WTC11 (cell line): ENCODE results near the gene IFIH1. TPM values are rescaled to one million over a fixed set of nuclear protein-coding genes. Genes with fewer than 3 reads are reported as not detected.

Source experiments
- ATAC-seq: fragments of 200-7000 bp; cut with Tn5 transposase; 2 replicates; pipeline ENCODE4 v1.10.0; 2021; ENCODE audit warnings: mild to moderate bottlenecking, moderate library complexity
- CTCF ChIA-PET: fragments of 300-600 bp; sonication (Branson Sonifier 250); formaldehyde crosslinking; loops from one replicate; lab custom pipeline; 2021; ENCODE audit warnings: antibody characterized with exemption; lab: Charles Lee
- POLR2A ChIA-PET: fragments of 350-600 bp; sonication (Branson Sonifier 250); formaldehyde crosslinking; loops from one replicate; lab custom pipeline; 2021; ENCODE audit warnings: antibody characterized with exemption; lab: Charles Lee
- DNase-seq: peaks from one replicate; pipeline ENCODE4 v3.0.0; 2021; ENCODE audit warnings: low spot score
- H3K27ac Mint-ChIP-seq: 2 replicates; pipeline ENCODE4 v1.8.0; 2021; ENCODE audit warnings: mixed read lengths
- H3K27me3 Mint-ChIP-seq: 2 replicates; pipeline ENCODE4 v1.8.0; 2021; ENCODE audit warnings: low read depth, mild to moderate bottlenecking, moderate library complexity, mixed read lengths
- H3K36me3 Mint-ChIP-seq: 2 replicates; pipeline ENCODE4 v1.8.0; 2021; ENCODE audit warnings: mixed read lengths
- H3K4me1 Mint-ChIP-seq: 2 replicates; pipeline ENCODE4 v1.8.0; 2022; ENCODE audit warnings: mixed read lengths
- H3K4me3 Mint-ChIP-seq: 2 replicates; pipeline ENCODE4 v1.8.0; 2021; ENCODE audit warnings: mild to moderate bottlenecking, moderate library complexity, mixed read lengths
- H3K9me3 Mint-ChIP-seq: 2 replicates; pipeline ENCODE4 v1.8.0; 2021; ENCODE audit warnings: mixed read lengths
- CBFB ChIP-seq: sonication (generic); formaldehyde crosslinking; IDR thresholded peaks from 2 replicates; pipeline ENCODE4 v1.8.1; 2022; ENCODE audit warnings: mild to moderate bottlenecking, low read depth, missing genetic modification reagents
- EMX1 ChIP-seq: fragments of 250-450 bp; sonication (Bioruptor Pico); IDR thresholded peaks from 2 replicates; pipeline ENCODE4 v1.8.0; 2021; ENCODE audit warnings: mild to moderate bottlenecking
- FOXJ3 ChIP-seq: sonication (generic); formaldehyde crosslinking; IDR thresholded peaks from 2 replicates; pipeline ENCODE4 v1.9.0; 2021; ENCODE audit warnings: missing genetic modification reagents, mild to moderate bottlenecking, borderline replicate concordance
- JAZF1 ChIP-seq: fragments of 250-450 bp; sonication (Bioruptor Pico); IDR thresholded peaks from 2 replicates; pipeline ENCODE4 v1.9.0; 2021; ENCODE audit warnings: moderate library complexity, mild to moderate bottlenecking, inconsistent platforms
- NFE2L1 ChIP-seq: sonication (generic); formaldehyde crosslinking; IDR thresholded peaks from 2 replicates; pipeline ENCODE4 v1.8.1; 2023; ENCODE audit warnings: missing genetic modification reagents
- RORB ChIP-seq: fragments of 250-450 bp; sonication (Bioruptor Pico); IDR thresholded peaks from 2 replicates; pipeline ENCODE4 v1.9.0; 2021; ENCODE audit warnings: mild to moderate bottlenecking
- TCF7 ChIP-seq: sonication (generic); formaldehyde crosslinking; IDR thresholded peaks from 2 replicates; pipeline ENCODE4 v1.8.0; 2022; ENCODE audit warnings: mild to moderate bottlenecking, low read depth, missing genetic modification reagents, moderate library complexity
- TEAD4 ChIP-seq: sonication (generic); formaldehyde crosslinking; IDR thresholded peaks from 2 replicates; pipeline ENCODE4 v1.8.0; 2022; ENCODE audit warnings: mild to moderate bottlenecking, missing genetic modification reagents
- TP53 ChIP-seq: sonication (generic); formaldehyde crosslinking; IDR thresholded peaks from 2 replicates; pipeline ENCODE4 v1.8.1; 2023; ENCODE audit warnings: mild to moderate bottlenecking, missing genetic modification reagents
- ZNF121 ChIP-seq: sonication (generic); formaldehyde crosslinking; IDR thresholded peaks from 2 replicates; pipeline ENCODE4 v1.8.0; 2023; ENCODE audit warnings: missing genetic modification reagents
- ZNF138 ChIP-seq: sonication (generic); formaldehyde crosslinking; conservative IDR thresholded peaks from 2 replicates; pipeline ENCODE4 v1.8.1; 2022; ENCODE audit warnings: mild to moderate bottlenecking, moderate library complexity, missing genetic modification reagents
- ZNF263 ChIP-seq: sonication (generic); formaldehyde crosslinking; IDR thresholded peaks from 2 replicates; pipeline ENCODE4 v1.8.1; 2022; ENCODE audit warnings: low read depth, mild to moderate bottlenecking, moderate library complexity, missing genetic modification reagents
- ZNF423 ChIP-seq: fragments of 250-450 bp; sonication (Bioruptor Pico); IDR thresholded peaks from 2 replicates; pipeline ENCODE4 v2.1.2; 2022; ENCODE audit warnings: mild to moderate bottlenecking, moderate library complexity
- total RNA-seq: library from RNA; stranded (reverse); gene quantifications from 3 replicates; pipeline ENCODE4 v1.2.3, GENCODE V29; 2021
- TF ChIP-seq, protein P1 (sequence below): sonication (generic); formaldehyde crosslinking; IDR thresholded peaks from 2 replicates; pipeline ENCODE4 v1.8.1; 2023; ENCODE audit warnings: mild to moderate bottlenecking, missing genetic modification reagents
- TF ChIP-seq, protein P2 (sequence below): sonication (generic); formaldehyde crosslinking; IDR thresholded peaks from 2 replicates; pipeline ENCODE4 v1.8.0; 2022; ENCODE audit warnings: mild to moderate bottlenecking, missing genetic modification reagents
- TF ChIP-seq, protein P3 (sequence below): sonication (generic); formaldehyde crosslinking; IDR thresholded peaks from 2 replicates; pipeline ENCODE4 v1.8.1; 2023; ENCODE audit warnings: mild to moderate bottlenecking, missing genetic modification reagents, moderate library complexity
- TF ChIP-seq, protein P4 (sequence below): fragments of 250-450 bp; sonication (Bioruptor Pico); IDR thresholded peaks from 2 replicates; pipeline ENCODE4 v1.9.0; 2021; ENCODE audit warnings: mild to moderate bottlenecking
- TF ChIP-seq, protein P5 (sequence below): sonication (generic); formaldehyde crosslinking; IDR thresholded peaks from 2 replicates; pipeline ENCODE4 v1.8.1; 2022; ENCODE audit warnings: mild to moderate bottlenecking, moderate library complexity, missing genetic modification reagents
- TF ChIP-seq, protein P6 (sequence below): fragments of 250-450 bp; sonication (Bioruptor Pico); IDR thresholded peaks from 2 replicates; pipeline ENCODE4 v1.9.0; 2021; ENCODE audit warnings: mild to moderate bottlenecking
- TF ChIP-seq, protein P7 (sequence below): sonication (generic); formaldehyde crosslinking; IDR thresholded peaks from 2 replicates; pipeline ENCODE4 v1.8.0; 2023; ENCODE audit warnings: mild to moderate bottlenecking, missing genetic modification reagents

Gene IFIH1
- total RNA-seq, 1 experiment from 2014 or later = 1.3 TPM

DNA sequence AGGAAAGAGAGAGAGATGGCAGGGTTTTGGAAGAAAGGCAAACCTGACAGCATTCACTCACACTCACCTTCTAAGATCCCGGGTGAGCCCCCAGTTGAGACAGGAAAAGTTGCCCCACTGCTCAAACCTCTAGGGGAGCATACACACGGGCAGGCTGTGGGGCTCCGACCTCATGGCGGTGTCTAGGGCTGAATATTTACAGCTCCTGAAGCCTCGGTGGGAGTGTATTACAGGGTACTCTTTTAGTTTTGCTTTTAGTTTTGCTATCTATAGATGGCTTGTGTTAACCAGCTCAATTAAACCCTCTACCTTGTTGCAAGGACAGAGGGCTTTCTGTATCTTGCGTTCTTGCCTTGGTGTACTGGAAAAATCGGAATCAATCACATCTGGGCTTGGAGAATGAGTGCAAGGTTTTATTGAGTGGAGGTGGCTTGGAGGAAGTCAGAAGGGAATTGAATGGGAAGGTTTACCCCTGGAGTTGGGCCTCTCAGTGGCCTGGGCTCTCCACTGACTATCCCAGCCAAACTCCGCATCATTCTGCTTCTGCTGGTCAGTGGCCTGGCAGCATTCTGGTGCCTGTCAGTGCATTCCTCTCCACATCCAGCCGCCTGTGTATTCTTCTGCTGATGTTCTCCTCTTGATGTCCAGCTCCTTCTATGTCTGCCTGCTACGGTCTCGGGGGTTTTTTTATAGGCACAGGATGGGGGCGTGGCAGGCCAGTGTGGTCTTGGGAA, 10.1 kb upstream of the IFIH1 start (continued):
- no peak for TF ChIP-seq TEAD4 (CRISPR knock-in tag)
- TF ChIP-seq FOXJ3 (CRISPR knock-in tag) = no peak
- TF ChIP-seq ZNF423 (CRISPR knock-in tag) = no peak
- TF ChIP-seq TP53 (CRISPR knock-in tag) = no peak
- TF ChIP-seq, protein P1, sequence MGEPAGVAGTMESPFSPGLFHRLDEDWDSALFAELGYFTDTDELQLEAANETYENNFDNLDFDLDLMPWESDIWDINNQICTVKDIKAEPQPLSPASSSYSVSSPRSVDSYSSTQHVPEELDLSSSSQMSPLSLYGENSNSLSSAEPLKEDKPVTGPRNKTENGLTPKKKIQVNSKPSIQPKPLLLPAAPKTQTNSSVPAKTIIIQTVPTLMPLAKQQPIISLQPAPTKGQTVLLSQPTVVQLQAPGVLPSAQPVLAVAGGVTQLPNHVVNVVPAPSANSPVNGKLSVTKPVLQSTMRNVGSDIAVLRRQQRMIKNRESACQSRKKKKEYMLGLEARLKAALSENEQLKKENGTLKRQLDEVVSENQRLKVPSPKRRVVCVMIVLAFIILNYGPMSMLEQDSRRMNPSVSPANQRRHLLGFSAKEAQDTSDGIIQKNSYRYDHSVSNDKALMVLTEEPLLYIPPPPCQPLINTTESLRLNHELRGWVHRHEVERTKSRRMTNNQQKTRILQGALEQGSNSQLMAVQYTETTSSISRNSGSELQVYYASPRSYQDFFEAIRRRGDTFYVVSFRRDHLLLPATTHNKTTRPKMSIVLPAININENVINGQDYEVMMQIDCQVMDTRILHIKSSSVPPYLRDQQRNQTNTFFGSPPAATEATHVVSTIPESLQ (CRISPR knock-in tag) = no peak
- TF ChIP-seq, protein P2, sequence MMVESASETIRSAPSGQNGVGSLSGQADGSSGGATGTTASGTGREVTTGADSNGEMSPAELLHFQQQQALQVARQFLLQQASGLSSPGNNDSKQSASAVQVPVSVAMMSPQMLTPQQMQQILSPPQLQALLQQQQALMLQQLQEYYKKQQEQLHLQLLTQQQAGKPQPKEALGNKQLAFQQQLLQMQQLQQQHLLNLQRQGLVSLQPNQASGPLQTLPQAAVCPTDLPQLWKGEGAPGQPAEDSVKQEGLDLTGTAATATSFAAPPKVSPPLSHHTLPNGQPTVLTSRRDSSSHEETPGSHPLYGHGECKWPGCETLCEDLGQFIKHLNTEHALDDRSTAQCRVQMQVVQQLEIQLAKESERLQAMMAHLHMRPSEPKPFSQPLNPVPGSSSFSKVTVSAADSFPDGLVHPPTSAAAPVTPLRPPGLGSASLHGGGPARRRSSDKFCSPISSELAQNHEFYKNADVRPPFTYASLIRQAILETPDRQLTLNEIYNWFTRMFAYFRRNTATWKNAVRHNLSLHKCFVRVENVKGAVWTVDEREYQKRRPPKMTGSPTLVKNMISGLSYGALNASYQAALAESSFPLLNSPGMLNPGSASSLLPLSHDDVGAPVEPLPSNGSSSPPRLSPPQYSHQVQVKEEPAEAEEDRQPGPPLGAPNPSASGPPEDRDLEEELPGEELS (CRISPR knock-in tag) = no peak
- TF ChIP-seq EMX1 (CRISPR knock-in tag) = no peak
- no peak for TF ChIP-seq NFE2L1 (CRISPR knock-in tag)

DNA sequence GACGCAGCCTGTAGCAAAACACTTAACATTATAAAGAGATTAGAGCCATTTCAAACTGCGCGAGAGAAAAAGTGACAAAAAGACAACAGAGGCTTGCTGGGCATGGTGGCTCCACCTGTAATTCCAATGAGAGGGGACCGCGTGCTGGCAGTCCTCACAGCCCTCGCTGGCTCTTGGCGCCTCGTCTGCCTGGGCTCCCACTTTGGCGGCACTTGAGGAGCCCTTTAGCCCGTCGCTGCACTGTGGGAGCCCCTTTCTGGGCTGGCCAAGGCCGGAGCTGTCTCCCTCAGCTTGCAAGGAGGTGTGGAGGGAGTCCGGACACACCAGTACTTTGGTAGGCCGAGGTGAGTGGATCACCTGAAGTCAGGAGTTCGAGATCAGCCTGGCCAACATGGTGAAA, 9.3 kb upstream of the IFIH1 start:
- Mint-ChIP-seq H3K27ac (no peak overlapping the region), H3K36me3 (peaks cover 10% of the 10 kb centered on the region), H3K4me1 (peaks cover 4% of the 10 kb centered on the region)
- POLR2A ChIA-PET = no interaction called here
- no peak for ATAC-seq
- CTCF ChIA-PET = interaction anchor here (0.7 to 2.4 kb wide), 2 partner anchors 9 to 723 kb away, joined by 6 to 8 read pairs; partner anchors contain the start of gene IFIH1
- TF ChIP-seq RORB (CRISPR knock-in tag) (no peak), ZNF121 (no peak), TCF7 (CRISPR knock-in tag) (no peak), ZNF138 (CRISPR knock-in tag) (no peak), FOXJ3 (CRISPR knock-in tag) (no peak), CBFB (CRISPR knock-in tag) (no peak), ZNF263 (CRISPR knock-in tag) (no peak), JAZF1 (no peak)
- TF ChIP-seq, protein P3, sequence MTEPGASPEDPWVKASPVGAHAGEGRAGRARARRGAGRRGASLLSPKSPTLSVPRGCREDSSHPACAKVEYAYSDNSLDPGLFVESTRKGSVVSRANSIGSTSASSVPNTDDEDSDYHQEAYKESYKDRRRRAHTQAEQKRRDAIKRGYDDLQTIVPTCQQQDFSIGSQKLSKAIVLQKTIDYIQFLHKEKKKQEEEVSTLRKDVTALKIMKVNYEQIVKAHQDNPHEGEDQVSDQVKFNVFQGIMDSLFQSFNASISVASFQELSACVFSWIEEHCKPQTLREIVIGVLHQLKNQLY = no peak
- TF ChIP-seq, protein P4, sequence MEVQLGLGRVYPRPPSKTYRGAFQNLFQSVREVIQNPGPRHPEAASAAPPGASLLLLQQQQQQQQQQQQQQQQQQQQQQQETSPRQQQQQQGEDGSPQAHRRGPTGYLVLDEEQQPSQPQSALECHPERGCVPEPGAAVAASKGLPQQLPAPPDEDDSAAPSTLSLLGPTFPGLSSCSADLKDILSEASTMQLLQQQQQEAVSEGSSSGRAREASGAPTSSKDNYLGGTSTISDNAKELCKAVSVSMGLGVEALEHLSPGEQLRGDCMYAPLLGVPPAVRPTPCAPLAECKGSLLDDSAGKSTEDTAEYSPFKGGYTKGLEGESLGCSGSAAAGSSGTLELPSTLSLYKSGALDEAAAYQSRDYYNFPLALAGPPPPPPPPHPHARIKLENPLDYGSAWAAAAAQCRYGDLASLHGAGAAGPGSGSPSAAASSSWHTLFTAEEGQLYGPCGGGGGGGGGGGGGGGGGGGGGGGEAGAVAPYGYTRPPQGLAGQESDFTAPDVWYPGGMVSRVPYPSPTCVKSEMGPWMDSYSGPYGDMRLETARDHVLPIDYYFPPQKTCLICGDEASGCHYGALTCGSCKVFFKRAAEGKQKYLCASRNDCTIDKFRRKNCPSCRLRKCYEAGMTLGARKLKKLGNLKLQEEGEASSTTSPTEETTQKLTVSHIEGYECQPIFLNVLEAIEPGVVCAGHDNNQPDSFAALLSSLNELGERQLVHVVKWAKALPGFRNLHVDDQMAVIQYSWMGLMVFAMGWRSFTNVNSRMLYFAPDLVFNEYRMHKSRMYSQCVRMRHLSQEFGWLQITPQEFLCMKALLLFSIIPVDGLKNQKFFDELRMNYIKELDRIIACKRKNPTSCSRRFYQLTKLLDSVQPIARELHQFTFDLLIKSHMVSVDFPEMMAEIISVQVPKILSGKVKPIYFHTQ (CRISPR knock-in tag) = no peak
- TF ChIP-seq, protein P5, sequence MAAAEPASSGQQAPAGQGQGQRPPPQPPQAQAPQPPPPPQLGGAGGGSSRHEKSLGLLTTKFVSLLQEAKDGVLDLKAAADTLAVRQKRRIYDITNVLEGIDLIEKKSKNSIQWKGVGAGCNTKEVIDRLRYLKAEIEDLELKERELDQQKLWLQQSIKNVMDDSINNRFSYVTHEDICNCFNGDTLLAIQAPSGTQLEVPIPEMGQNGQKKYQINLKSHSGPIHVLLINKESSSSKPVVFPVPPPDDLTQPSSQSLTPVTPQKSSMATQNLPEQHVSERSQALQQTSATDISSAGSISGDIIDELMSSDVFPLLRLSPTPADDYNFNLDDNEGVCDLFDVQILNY (CRISPR knock-in tag) = no peak
- TF ChIP-seq, protein P6, sequence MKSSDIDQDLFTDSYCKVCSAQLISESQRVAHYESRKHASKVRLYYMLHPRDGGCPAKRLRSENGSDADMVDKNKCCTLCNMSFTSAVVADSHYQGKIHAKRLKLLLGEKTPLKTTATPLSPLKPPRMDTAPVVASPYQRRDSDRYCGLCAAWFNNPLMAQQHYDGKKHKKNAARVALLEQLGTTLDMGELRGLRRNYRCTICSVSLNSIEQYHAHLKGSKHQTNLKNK = no peak
- TF ChIP-seq, protein P7, sequence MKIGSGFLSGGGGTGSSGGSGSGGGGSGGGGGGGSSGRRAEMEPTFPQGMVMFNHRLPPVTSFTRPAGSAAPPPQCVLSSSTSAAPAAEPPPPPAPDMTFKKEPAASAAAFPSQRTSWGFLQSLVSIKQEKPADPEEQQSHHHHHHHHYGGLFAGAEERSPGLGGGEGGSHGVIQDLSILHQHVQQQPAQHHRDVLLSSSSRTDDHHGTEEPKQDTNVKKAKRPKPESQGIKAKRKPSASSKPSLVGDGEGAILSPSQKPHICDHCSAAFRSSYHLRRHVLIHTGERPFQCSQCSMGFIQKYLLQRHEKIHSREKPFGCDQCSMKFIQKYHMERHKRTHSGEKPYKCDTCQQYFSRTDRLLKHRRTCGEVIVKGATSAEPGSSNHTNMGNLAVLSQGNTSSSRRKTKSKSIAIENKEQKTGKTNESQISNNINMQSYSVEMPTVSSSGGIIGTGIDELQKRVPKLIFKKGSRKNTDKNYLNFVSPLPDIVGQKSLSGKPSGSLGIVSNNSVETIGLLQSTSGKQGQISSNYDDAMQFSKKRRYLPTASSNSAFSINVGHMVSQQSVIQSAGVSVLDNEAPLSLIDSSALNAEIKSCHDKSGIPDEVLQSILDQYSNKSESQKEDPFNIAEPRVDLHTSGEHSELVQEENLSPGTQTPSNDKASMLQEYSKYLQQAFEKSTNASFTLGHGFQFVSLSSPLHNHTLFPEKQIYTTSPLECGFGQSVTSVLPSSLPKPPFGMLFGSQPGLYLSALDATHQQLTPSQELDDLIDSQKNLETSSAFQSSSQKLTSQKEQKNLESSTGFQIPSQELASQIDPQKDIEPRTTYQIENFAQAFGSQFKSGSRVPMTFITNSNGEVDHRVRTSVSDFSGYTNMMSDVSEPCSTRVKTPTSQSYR (CRISPR knock-in tag) = no peak
- TF ChIP-seq, all 79 proteins: peak for 0
- DNase-seq = no peak
- no peak overlapping the region for H3K4me3 Mint-ChIP-seq
- H3K9me3 Mint-ChIP-seq = peaks cover 14% of the 10 kb centered on the region
- no peaks in the 10 kb centered on the region for H3K27me3 Mint-ChIP-seq
